ENCODE measurements around the gene HAGHL. TPM values are rescaled to one million over a fixed set of nuclear protein-coding genes. Genes with fewer than 3 reads are reported as not detected.

Gene HAGHL
- total and polyA plus RNA-seq, 2 experiments from 2014 or later: 21.6 to 35.3 TPM

DNA sequence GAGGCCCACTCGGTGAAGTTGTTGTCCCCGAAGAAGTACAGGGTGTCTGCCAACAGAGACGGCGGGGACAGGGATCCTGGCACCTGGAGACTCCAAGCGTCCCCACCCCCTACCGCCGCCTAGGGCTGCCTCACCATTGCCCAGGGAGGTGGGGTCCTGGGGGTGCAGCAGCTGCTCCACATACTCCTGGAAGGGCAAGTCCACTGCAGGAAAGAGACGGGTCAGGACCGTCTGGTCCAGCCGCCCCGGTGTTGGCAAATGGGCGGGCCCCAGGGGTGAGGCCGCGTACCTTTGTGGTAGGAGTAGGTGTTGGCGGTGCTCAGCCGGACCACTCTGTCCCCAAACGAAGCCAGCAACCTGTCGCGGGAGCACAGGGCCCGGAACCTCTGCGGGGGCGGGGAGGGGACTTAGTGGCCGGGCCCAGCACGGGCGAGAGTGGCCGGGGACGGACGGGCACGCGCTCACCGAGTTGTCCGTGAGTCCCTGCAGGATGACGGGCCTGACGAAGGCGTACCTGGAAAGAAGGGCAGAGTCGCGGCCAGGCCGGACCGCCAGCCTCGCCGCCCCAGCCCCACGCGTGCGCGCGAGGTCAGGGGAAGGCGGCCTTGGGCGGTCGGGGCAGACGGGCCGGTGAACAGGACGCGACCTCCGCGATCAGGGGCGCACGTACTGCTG, 43.4 kb upstream of the HAGHL start:
- Histone ChIP-seq H3F3A (replicated peaks; ENCODE audit: low read depth) (peaks cover 24% of the 10 kb centered on the region), H3K9me2 (ENCODE audit: insufficient read depth) (no peaks in the 10 kb centered on the region), H4K20me1 (replicated peaks; ENCODE audit: insufficient read depth) (peaks cover 14% of the 10 kb centered on the region; the same call in 1 of the 2 replicates), H3K4me3 (peak overlapping the region; percentile 72), H3K36me3 (ENCODE audit: insufficient read depth) (no peaks in the 10 kb centered on the region; the same call in 1 of the 2 replicates), H3K27ac (ENCODE audit: low read depth) (peak overlapping the region; percentile 59; the same call in 1 of the 2 replicates), H3K4me2 (peak overlapping the region; percentile 84), H3K4me1 (ENCODE audit: insufficient read depth) (peaks cover 5% of the 10 kb centered on the region; the same call in 1 of the 2 replicates), H3K27me3 (ENCODE audit: insufficient read depth) (no peaks in the 10 kb centered on the region), H3K79me2 (replicated peaks; ENCODE audit: insufficient read depth) (peaks cover 9% of the 10 kb centered on the region; the same call in 1 of the 2 replicates), H2AFZ (no peak overlapping the region)
- H3K9me3 Mint-ChIP-seq: no peaks in the 10 kb centered on the region; the same call in 1 of the 3 replicates
- H3K4me1 Mint-ChIP-seq: peaks cover 20% of the 10 kb centered on the region
- DNase-seq (ENCODE audit: low spot score) (no peak), ATAC-seq (no peak)
- TF ChIP-seq JUNB (IDR thresholded peaks at IDR 0.05; ENCODE audit: unreplicated experiment): no peak
- TF ChIP-seq CREB1 (CRISPR knock-in tag; IDR thresholded peaks at IDR 0.05; ENCODE audit: low read depth): no peak
- TF ChIP-seq STAT1 (IDR thresholded peaks at IDR 0.05; ENCODE audit: unreplicated experiment): no peak
- TF ChIP-seq, protein P1, sequence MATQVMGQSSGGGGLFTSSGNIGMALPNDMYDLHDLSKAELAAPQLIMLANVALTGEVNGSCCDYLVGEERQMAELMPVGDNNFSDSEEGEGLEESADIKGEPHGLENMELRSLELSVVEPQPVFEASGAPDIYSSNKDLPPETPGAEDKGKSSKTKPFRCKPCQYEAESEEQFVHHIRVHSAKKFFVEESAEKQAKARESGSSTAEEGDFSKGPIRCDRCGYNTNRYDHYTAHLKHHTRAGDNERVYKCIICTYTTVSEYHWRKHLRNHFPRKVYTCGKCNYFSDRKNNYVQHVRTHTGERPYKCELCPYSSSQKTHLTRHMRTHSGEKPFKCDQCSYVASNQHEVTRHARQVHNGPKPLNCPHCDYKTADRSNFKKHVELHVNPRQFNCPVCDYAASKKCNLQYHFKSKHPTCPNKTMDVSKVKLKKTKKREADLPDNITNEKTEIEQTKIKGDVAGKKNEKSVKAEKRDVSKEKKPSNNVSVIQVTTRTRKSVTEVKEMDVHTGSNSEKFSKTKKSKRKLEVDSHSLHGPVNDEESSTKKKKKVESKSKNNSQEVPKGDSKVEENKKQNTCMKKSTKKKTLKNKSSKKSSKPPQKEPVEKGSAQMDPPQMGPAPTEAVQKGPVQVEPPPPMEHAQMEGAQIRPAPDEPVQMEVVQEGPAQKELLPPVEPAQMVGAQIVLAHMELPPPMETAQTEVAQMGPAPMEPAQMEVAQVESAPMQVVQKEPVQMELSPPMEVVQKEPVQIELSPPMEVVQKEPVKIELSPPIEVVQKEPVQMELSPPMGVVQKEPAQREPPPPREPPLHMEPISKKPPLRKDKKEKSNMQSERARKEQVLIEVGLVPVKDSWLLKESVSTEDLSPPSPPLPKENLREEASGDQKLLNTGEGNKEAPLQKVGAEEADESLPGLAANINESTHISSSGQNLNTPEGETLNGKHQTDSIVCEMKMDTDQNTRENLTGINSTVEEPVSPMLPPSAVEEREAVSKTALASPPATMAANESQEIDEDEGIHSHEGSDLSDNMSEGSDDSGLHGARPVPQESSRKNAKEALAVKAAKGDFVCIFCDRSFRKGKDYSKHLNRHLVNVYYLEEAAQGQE (IDR thresholded peaks at IDR 0.05; ENCODE audit: unreplicated experiment): no peak
- TF ChIP-seq, protein P2, sequence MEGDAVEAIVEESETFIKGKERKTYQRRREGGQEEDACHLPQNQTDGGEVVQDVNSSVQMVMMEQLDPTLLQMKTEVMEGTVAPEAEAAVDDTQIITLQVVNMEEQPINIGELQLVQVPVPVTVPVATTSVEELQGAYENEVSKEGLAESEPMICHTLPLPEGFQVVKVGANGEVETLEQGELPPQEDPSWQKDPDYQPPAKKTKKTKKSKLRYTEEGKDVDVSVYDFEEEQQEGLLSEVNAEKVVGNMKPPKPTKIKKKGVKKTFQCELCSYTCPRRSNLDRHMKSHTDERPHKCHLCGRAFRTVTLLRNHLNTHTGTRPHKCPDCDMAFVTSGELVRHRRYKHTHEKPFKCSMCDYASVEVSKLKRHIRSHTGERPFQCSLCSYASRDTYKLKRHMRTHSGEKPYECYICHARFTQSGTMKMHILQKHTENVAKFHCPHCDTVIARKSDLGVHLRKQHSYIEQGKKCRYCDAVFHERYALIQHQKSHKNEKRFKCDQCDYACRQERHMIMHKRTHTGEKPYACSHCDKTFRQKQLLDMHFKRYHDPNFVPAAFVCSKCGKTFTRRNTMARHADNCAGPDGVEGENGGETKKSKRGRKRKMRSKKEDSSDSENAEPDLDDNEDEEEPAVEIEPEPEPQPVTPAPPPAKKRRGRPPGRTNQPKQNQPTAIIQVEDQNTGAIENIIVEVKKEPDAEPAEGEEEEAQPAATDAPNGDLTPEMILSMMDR (conservative IDR thresholded peaks at IDR 0.05; ENCODE audit: low read depth in 2 of 2): no peak
- no peak for TF ChIP-seq NANOG (IDR thresholded peaks at IDR 0.05; ENCODE audit: borderline replicate concordance)
- TF ChIP-seq ZNF331 (CRISPR knock-in tag; IDR thresholded peaks at IDR 0.05; ENCODE audit: low read depth): no peak
- TF ChIP-seq, protein P3, sequence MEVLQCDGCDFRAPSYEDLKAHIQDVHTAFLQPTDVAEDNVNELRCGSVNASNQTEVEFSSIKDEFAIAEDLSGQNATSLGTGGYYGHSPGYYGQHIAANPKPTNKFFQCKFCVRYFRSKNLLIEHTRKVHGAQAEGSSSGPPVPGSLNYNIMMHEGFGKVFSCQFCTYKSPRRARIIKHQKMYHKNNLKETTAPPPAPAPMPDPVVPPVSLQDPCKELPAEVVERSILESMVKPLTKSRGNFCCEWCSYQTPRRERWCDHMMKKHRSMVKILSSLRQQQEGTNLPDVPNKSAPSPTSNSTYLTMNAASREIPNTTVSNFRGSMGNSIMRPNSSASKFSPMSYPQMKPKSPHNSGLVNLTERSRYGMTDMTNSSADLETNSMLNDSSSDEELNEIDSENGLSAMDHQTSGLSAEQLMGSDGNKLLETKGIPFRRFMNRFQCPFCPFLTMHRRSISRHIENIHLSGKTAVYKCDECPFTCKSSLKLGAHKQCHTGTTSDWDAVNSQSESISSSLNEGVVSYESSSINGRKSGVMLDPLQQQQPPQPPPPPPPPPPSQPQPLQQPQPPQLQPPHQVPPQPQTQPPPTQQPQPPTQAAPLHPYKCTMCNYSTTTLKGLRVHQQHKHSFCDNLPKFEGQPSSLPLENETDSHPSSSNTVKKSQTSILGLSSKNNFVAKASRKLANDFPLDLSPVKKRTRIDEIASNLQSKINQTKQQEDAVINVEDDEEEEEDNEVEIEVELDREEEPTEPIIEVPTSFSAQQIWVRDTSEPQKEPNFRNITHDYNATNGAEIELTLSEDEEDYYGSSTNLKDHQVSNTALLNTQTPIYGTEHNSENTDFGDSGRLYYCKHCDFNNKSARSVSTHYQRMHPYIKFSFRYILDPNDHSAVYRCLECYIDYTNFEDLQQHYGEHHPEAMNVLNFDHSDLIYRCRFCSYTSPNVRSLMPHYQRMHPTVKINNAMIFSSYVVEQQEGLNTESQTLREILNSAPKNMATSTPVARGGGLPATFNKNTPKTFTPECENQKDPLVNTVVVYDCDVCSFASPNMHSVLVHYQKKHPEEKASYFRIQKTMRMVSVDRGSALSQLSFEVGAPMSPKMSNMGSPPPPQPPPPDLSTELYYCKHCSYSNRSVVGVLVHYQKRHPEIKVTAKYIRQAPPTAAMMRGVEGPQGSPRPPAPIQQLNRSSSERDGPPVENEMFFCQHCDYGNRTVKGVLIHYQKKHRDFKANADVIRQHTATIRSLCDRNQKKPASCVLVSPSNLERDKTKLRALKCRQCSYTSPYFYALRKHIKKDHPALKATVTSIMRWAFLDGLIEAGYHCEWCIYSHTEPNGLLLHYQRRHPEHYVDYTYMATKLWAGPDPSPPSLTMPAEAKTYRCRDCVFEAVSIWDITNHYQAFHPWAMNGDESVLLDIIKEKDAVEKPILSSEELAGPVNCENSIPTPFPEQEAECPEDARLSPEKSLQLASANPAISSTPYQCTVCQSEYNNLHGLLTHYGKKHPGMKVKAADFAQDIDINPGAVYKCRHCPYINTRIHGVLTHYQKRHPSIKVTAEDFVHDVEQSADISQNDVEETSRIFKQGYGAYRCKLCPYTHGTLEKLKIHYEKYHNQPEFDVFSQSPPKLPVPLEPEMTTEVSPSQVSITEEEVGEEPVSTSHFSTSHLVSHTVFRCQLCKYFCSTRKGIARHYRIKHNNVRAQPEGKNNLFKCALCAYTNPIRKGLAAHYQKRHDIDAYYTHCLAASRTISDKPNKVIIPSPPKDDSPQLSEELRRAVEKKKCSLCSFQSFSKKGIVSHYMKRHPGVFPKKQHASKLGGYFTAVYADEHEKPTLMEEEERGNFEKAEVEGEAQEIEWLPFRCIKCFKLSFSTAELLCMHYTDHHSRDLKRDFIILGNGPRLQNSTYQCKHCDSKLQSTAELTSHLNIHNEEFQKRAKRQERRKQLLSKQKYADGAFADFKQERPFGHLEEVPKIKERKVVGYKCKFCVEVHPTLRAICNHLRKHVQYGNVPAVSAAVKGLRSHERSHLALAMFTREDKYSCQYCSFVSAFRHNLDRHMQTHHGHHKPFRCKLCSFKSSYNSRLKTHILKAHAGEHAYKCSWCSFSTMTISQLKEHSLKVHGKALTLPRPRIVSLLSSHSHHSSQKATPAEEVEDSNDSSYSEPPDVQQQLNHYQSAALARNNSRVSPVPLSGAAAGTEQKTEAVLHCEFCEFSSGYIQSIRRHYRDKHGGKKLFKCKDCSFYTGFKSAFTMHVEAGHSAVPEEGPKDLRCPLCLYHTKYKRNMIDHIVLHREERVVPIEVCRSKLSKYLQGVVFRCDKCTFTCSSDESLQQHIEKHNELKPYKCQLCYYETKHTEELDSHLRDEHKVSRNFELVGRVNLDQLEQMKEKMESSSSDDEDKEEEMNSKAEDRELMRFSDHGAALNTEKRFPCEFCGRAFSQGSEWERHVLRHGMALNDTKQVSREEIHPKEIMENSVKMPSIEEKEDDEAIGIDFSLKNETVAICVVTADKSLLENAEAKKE (CRISPR knock-in tag; IDR thresholded peaks at IDR 0.05): no peak
- H3K4me3 Mint-ChIP-seq: peak overlapping the region; percentile 84
- H3K27me3 Mint-ChIP-seq (ENCODE audit: insufficient read depth, low read depth, poor library complexity): peaks cover 23% of the 10 kb centered on the region
- H3K36me3 Mint-ChIP-seq (ENCODE audit: low read depth): peaks cover 34% of the 10 kb centered on the region
- H3K27ac Mint-ChIP-seq: 0 out of 2 replicates have a peak overlapping the region, but pooled peaks have one; percentile 23
